Measurements from ENCODE around the gene NEK9. TPM values are rescaled to one million over a fixed set of nuclear protein-coding genes. Genes with fewer than 3 reads are reported as not detected.

The NEK9 gene
- total and polyA plus RNA-seq, 4 donors: 13.4 to 46.0 (median 29.8) TPM

DNA sequence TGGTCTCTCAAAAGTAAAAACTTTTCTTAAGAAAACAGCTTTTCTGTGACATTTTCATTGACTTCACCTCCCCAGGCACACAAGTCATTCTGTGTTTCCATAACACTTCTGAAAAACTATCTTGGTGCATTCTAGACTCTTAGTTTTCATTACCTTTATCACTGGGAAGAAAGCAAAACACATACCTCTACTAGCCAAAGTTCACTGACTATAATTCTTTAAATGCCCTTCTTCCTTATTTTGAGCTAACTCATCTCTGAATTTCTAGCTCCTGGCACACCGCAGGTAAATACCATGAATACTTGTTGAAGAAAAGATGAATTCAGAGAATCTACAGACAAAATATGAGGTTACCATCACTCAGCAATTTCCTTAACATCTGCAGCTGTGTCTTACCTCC, 96.7 kb downstream of the NEK9 start:
- Histone ChIP-seq H3K27me3 (ENCODE audit: control insufficient read depth in 4 of 4, insufficient read depth in 4 of 4, low read length in 3 of 4) (no peaks in the 10 kb centered on the region), H3K9me3 (ENCODE audit: control insufficient read depth in 4 of 4, low read length in 3 of 4) (no peaks in the 10 kb centered on the region), H3K4me3 (ENCODE audit: low read depth in 1 of 3, low read length in 3 of 3) (no peak overlapping the region), H3K27ac (ENCODE audit: low read depth in 1 of 2, low read length in 2 of 2) (no peak overlapping the region), H3K4me1 (ENCODE audit: control insufficient read depth in 4 of 4, insufficient read depth in 4 of 4, low read length in 3 of 4) (no peaks in the 10 kb centered on the region), H3K9ac (ENCODE audit: low read depth in 1 of 2, low read length in 2 of 2) (no peak overlapping the region), H3K36me3 (ENCODE audit: control insufficient read depth in 4 of 4, insufficient read depth in 3 of 4, low read depth in 1 of 4, low read length in 3 of 4) (peaks cover 6 to 43% (median 28%) of the 10 kb centered on the region in 4 donors)
- 0% methylated on average over 1 of the region's 1 CpG for WGBS
- TF ChIP-seq TAF1 (conservative IDR thresholded peaks at IDR 0.05): no peak
- TF ChIP-seq, protein P1, sequence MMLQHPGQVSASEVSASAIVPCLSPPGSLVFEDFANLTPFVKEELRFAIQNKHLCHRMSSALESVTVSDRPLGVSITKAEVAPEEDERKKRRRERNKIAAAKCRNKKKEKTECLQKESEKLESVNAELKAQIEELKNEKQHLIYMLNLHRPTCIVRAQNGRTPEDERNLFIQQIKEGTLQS (IDR thresholded peaks at IDR 0.05): no peak
- TF ChIP-seq FOXA2 (IDR thresholded peaks at IDR 0.05): no peak
- no peak for DNase-seq (ENCODE audit: low spot score)

Small RNA genes within 50 kb of the gene (small RNA-seq; reads per million reads assigned to genes)
- not detected for gene HIF1AP1

Other genes starting within 250 kb of the NEK9 start
- gene DLST, start 245.1 kb downstream of the NEK9 start, total RNA-seq: 10 to 100 TPM; 41.0 to 58.0 TPM
- 10 to 100 TPM; 10.7 to 69.3 TPM for gene DLST, start 245.1 kb downstream of the NEK9 start, polyA plus RNA-seq
- 1 to 10 TPM; 5.8 to 5.9 TPM for gene RPS6KL1, start 203.8 kb downstream of the NEK9 start, total RNA-seq
- gene RPS6KL1, start 203.8 kb downstream of the NEK9 start, polyA plus RNA-seq: 1 to 10 TPM; 1.1 to 1.9 TPM
- 1 to 10 TPM in 1 of 2 donors, under 1 TPM in 1; 0.61 to 4.5 TPM for gene PGF, start 171.5 kb downstream of the NEK9 start, total RNA-seq
- gene PGF, start 171.5 kb downstream of the NEK9 start, polyA plus RNA-seq: 1 to 10 TPM in 1 of 2 donors, under 1 TPM in 1; 0.90 to 2.8 TPM
- 10 to 100 TPM; 16.2 to 22.0 TPM for gene EIF2B2, start 124.1 kb downstream of the NEK9 start, total RNA-seq
- gene EIF2B2, start 124.1 kb downstream of the NEK9 start, polyA plus RNA-seq: 10 to 100 TPM; 18.5 to 23.6 TPM
- 10 to 100 TPM in 1 of 2 donors, 1 to 10 TPM in 1; 7.4 to 29.7 TPM for gene MLH3, start 75.6 kb downstream of the NEK9 start, total RNA-seq
- 10 to 100 TPM in 1 of 2 donors, 1 to 10 TPM in 1; 5.8 to 12.4 TPM for gene MLH3, start 75.6 kb downstream of the NEK9 start, polyA plus RNA-seq
- 1 to 10 TPM; 4.9 to 7.5 TPM for gene ACYP1, start 63.0 kb downstream of the NEK9 start, total RNA-seq
- 1 to 10 TPM; 2.1 to 3.1 TPM for gene ACYP1, start 63.0 kb downstream of the NEK9 start, polyA plus RNA-seq
- 1 to 10 TPM in 1 of 2 donors, under 1 TPM in 1; 0.56 to 5.9 TPM for gene ZC2HC1C, start 57.4 kb downstream of the NEK9 start, total RNA-seq
- gene ZC2HC1C, start 57.4 kb downstream of the NEK9 start, polyA plus RNA-seq: 1 to 10 TPM; 3.4 to 3.6 TPM
- gene TMED10, start 49.6 kb upstream of the NEK9 start, total RNA-seq: 100 to 1,000 TPM; 167 to 297 TPM
- gene TMED10, start 49.6 kb upstream of the NEK9 start, polyA plus RNA-seq: 100 to 1,000 TPM; 206 to 349 TPM
- 10 to 100 TPM; 18.9 to 21.2 TPM for gene FOS, start 151.8 kb upstream of the NEK9 start, total RNA-seq
- 10 to 100 TPM; 13.2 to 82.7 TPM for gene FOS, start 151.8 kb upstream of the NEK9 start, polyA plus RNA-seq